ENCODE data around the gene BANP. TPM values are rescaled to one million over a fixed set of nuclear protein-coding genes. Genes with fewer than 3 reads are reported as not detected.

BANP gene
- total RNA-seq, 1 experiment from 2014 or later = 37.2 TPM

DNA sequence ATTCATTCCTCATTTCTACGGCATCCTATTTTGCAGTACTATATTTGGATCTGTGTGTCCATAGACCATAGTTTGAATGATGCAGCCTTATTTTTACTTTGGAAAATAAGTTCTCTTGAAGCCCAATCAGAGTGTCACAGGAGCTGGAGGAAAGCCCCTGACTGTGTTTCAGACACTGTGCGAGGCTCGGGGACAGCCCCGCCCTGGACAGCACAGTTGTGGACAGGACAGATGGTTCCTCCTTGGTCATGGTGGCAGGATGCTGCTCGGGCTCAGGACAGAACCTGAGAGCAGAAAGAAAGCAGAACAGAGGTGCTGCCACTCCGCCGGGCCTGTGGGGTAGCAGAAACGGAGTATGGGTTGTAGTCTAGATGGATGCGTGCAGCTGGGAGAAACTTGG lies 22.9 kb downstream of the BANP start:
- H3K4me1 ChIP-seq (ENCODE audit: control insufficient read depth in 1 of 2, insufficient read depth in 2 of 2, low read length in 2 of 2) = peaks cover 0 to 9% of the 10 kb centered on the region in 2 experiments; a peak in 1 of 4 replicates
- intact Hi-C loops (cut with micrococcal nuclease) = no loop called here
- no peak for ATAC-seq
- H2AFZ ChIP-seq (ENCODE audit: low read depth, low read length, poor library complexity, severe bottlenecking) = no peak overlapping the region
- TF ChIP-seq SRF (IDR thresholded peaks at IDR 0.05; ENCODE audit: low read depth) = no peak
- no peak for TF ChIP-seq EGR1 (IDR thresholded peaks at IDR 0.05; ENCODE audit: low read depth)
- no peak for TF ChIP-seq JUND (IDR thresholded peaks at IDR 0.05)
- TF ChIP-seq TCF7L2 (IDR thresholded peaks at IDR 0.05; ENCODE audit: borderline replicate concordance, extremely low read depth, insufficient read depth, insufficient read length) = no peak
- TF ChIP-seq, protein P1, sequence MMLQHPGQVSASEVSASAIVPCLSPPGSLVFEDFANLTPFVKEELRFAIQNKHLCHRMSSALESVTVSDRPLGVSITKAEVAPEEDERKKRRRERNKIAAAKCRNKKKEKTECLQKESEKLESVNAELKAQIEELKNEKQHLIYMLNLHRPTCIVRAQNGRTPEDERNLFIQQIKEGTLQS (IDR thresholded peaks at IDR 0.05) = no peak
- no peak for TF ChIP-seq ELF1 (IDR thresholded peaks at IDR 0.05; ENCODE audit: borderline replicate concordance, low read depth)
- no peak for TF ChIP-seq POLR2A (IDR thresholded peaks at IDR 0.05; ENCODE audit: borderline replicate concordance, extremely low read depth, insufficient read depth, insufficient read length)
- TF ChIP-seq RAD21 (IDR thresholded peaks at IDR 0.05; ENCODE audit: low read depth) = no peak
- no peak for TF ChIP-seq POLR2AphosphoS5 (IDR thresholded peaks at IDR 0.05; ENCODE audit: low read depth, low read length)
- no peak for TF ChIP-seq CBX3 (IDR thresholded peaks at IDR 0.05; ENCODE audit: low read depth)
- no peak for TF ChIP-seq CTCF (IDR thresholded peaks at IDR 0.05 in 2 of 3, conservative IDR thresholded peaks at IDR 0.05 in 1 of 3; ENCODE audit: borderline replicate concordance in 1 of 3, insufficient read depth in 1 of 3, low read depth in 2 of 3, low read length in 2 of 3)
- TF ChIP-seq CEBPB (IDR thresholded peaks at IDR 0.05; ENCODE audit: low read depth) = no peak
- no peak for TF ChIP-seq YY1 (IDR thresholded peaks at IDR 0.05; ENCODE audit: extremely low read depth, insufficient replicate concordance, low read depth, low read length)
- no peak for TF ChIP-seq SP1 (IDR thresholded peaks at IDR 0.05; ENCODE audit: low read depth)
- TF ChIP-seq, protein P2, sequence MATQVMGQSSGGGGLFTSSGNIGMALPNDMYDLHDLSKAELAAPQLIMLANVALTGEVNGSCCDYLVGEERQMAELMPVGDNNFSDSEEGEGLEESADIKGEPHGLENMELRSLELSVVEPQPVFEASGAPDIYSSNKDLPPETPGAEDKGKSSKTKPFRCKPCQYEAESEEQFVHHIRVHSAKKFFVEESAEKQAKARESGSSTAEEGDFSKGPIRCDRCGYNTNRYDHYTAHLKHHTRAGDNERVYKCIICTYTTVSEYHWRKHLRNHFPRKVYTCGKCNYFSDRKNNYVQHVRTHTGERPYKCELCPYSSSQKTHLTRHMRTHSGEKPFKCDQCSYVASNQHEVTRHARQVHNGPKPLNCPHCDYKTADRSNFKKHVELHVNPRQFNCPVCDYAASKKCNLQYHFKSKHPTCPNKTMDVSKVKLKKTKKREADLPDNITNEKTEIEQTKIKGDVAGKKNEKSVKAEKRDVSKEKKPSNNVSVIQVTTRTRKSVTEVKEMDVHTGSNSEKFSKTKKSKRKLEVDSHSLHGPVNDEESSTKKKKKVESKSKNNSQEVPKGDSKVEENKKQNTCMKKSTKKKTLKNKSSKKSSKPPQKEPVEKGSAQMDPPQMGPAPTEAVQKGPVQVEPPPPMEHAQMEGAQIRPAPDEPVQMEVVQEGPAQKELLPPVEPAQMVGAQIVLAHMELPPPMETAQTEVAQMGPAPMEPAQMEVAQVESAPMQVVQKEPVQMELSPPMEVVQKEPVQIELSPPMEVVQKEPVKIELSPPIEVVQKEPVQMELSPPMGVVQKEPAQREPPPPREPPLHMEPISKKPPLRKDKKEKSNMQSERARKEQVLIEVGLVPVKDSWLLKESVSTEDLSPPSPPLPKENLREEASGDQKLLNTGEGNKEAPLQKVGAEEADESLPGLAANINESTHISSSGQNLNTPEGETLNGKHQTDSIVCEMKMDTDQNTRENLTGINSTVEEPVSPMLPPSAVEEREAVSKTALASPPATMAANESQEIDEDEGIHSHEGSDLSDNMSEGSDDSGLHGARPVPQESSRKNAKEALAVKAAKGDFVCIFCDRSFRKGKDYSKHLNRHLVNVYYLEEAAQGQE (IDR thresholded peaks at IDR 0.05; ENCODE audit: low read depth) = no peak
- TF ChIP-seq SIN3A (IDR thresholded peaks at IDR 0.05; ENCODE audit: low read depth) = no peak
- TF ChIP-seq EZH2phosphoT487 (IDR thresholded peaks at IDR 0.05; ENCODE audit: borderline replicate concordance) = no peak
- no peak overlapping the region for H3K4me2 ChIP-seq (ENCODE audit: low read length)
- CTCF ChIA-PET = no interaction called here
- RAD21 ChIA-PET (ENCODE audit: low non-redundant PET in 1 of 2, low total read pairs in 2 of 2, uncharacterized antibody in 2 of 2, unreplicated experiment in 2 of 2) = no interaction called here
- no peaks in the 10 kb centered on the region for H4K20me1 ChIP-seq (ENCODE audit: insufficient read depth)
- H3K36me3 ChIP-seq (ENCODE audit: control insufficient read depth in 1 of 2, insufficient read depth in 2 of 2, low read length in 2 of 2) = peaks cover 0 to 4% of the 10 kb centered on the region in 2 experiments; a peak in 1 of 4 replicates
- H3K4me3 ChIP-seq (replicated peaks in 1 of 2; ENCODE audit: low read depth in 1 of 2, low read length in 2 of 2) = no peak overlapping the region
- DNase-seq (ENCODE audit: low read depth, low spot score) = no peak
- POLR2A ChIA-PET = no interaction called here
- no peaks in the 10 kb centered on the region for H3K9me2 ChIP-seq (ENCODE audit: insufficient read depth)
- peaks cover 48% of the 10 kb centered on the region for H3K79me2 ChIP-seq (ENCODE audit: insufficient read depth, low read length)
- no peaks in the 10 kb centered on the region for H3K27me3 ChIP-seq (ENCODE audit: insufficient read depth, low read length)
- no peak overlapping the region for H3K27ac ChIP-seq (ENCODE audit: low read depth, low read length)
- BruUV-seq (replicated peaks) = no TSS peak
- no peak overlapping the region for H3K9ac ChIP-seq (ENCODE audit: low read length)
- peaks cover 13 to 14% of the 10 kb centered on the region in 2 experiments; a peak in 3 of 4 replicates for H3K9me3 ChIP-seq (ENCODE audit: control insufficient read depth in 1 of 2, insufficient read depth in 1 of 2, low read depth in 1 of 2, low read length in 2 of 2)

All from HCT116 (cell line).